Measurements from ENCODE around the gene WDFY2.

WDFY2 gene

DNA sequence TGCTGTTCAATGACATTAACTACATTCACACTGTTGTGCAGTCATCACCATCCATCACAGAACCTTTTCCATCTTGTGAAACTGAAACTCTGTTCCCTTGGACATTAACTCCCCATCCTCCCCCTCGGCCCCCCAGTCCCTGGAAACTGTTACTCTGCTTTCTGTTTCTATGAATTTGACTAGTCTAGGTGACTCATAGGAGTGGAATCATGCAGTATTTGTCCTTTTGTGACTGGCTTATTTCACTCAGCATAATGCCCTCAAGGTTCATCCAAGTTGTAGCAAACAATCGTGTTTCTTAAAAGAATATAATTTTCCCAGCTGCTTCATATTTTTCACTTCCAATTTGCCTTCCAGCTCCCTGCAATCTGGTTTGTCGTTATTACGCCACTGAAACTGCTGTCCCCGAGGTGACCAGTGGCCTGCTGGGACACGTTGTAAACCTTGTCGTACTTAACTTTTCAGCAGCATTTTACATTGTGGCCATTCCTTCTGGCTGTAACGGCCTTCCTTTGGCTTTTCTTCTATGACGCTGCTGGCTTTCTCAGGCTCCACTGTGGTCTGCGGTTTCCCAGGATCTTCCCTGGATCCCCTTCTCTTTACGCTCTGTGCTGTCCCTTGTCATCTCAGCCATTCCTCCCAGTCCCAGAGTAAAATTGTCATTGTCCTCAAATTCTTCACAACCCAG, 145.7 kb downstream of the WDFY2 start:
- H3K4me3 ChIP-seq (ENCODE audit: low read length) = no peak overlapping the region
- no peak for DNase-seq (ENCODE audit: low read depth)
- TF ChIP-seq, protein P1, sequence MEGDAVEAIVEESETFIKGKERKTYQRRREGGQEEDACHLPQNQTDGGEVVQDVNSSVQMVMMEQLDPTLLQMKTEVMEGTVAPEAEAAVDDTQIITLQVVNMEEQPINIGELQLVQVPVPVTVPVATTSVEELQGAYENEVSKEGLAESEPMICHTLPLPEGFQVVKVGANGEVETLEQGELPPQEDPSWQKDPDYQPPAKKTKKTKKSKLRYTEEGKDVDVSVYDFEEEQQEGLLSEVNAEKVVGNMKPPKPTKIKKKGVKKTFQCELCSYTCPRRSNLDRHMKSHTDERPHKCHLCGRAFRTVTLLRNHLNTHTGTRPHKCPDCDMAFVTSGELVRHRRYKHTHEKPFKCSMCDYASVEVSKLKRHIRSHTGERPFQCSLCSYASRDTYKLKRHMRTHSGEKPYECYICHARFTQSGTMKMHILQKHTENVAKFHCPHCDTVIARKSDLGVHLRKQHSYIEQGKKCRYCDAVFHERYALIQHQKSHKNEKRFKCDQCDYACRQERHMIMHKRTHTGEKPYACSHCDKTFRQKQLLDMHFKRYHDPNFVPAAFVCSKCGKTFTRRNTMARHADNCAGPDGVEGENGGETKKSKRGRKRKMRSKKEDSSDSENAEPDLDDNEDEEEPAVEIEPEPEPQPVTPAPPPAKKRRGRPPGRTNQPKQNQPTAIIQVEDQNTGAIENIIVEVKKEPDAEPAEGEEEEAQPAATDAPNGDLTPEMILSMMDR (conservative IDR thresholded peaks at IDR 0.05; ENCODE audit: low read depth, low read length) = no peak

DNA sequence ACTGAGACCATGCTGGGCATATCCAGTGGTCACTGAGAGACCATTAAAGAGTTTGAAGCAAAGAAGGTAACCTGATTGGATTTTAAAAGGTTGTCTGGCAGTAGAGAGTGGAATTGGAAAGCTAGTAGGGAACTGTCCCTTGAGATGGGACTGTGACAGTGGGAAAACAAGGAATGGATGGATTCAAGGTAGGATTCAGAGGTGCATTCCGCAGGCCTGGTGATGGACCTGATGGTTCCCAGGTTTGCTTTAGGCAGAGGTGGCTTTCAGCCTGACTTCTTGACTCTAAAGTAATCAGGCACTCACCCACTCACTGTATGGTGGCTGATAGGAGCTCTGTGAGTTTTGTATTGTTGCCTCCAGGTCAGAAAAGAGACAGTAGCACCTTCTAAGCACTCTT, 146.7 kb downstream of the WDFY2 start:
- TF ChIP-seq, protein P1 (conservative IDR thresholded peaks at IDR 0.05; ENCODE audit: low read depth, low read length) = no peak
- no peak for DNase-seq (ENCODE audit: low read depth)
- H3K4me3 ChIP-seq (ENCODE audit: low read length) = no peak overlapping the region

DNA sequence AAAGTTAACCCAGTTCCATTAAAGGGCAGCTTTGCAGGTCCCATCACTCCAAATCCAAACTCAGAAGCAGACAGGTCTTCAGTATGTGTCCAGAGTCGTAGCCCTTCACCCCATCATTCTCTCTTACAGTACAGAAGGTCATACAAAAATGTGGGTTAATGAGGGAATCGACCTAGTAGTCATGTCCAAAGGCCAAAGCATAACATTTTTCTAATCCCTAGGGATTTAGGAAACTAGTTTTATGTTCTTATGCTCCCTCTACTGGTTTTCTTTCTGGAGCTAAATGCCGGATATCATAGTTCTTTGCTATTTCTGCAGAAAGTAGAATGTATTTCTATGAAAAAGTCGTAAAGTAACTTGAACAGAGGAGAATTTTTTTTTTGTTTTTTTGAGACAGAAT, 147.5 kb downstream of the WDFY2 start:
- no peak overlapping the region for H3K4me3 ChIP-seq (ENCODE audit: low read length)
- TF ChIP-seq, protein P1 (conservative IDR thresholded peaks at IDR 0.05; ENCODE audit: low read depth, low read length) = peak; percentile 55
- no peak for DNase-seq (ENCODE audit: low read depth)

DNA sequence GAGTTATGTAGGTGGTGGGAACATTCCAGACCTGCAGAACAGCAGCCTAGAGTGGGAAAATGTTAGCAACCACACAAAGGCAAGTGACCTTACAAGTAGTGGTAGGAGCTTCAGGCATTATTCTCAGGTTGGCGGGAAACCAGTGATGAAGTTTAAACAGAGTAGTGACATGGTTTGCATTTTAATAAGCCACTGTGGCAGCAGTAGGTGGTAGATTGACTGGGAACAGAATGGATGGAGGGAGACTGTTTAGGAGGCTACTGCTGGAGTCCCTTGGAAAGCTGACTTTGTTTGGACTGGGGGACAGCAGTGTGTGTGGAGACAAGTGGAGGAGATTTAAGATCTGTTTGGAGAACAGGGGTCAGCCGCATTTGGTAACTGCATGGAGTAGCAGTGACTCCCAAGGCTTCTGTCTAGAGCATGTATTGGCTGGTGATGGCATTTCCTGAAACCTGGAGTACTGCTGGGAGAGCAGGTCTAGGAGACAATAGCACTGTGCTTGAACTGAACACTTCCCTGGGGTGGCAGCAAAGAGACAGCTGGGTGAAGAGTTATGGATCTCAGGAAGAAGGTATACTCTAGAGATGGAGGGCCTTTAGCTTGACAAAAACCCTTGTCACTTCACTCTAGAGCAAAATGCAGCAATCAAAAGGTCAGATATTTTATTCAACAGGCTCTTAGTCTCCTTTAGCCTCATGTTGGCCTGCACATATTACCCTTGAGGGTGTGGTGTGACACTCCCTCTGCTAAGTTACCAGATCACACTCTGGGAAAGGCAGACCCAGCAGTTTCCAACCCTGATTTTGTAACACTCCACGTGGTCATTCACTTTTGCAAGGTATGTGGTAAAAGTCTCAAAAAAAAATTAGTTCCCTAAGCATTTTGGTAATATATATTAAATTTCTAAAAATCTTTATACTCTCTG, 149.4 kb downstream of the WDFY2 start:
- DNase-seq (ENCODE audit: low read depth) = no peak
- no peak overlapping the region for H3K4me3 ChIP-seq (ENCODE audit: low read length)
- TF ChIP-seq, protein P1 (conservative IDR thresholded peaks at IDR 0.05; ENCODE audit: low read depth, low read length) = no peak

DNA sequence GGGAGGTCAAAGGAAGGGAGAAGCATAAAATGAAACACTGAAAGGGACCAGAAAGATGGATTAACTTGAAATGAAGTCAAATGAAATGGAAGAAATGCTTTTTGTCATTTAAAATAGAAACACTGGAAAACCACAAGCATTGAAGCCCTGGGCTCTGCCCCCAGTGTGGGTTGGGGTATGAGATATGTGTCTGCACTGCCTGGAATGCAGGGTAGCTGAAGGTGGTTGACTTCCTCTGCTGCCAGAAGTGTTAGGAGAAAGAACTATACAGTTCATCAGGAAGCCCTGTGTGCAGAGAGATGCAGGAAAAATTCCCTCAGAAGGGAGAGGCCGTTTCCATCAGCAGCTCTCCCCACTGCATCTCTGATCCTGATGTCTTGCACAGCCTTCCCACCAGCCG, 150.5 kb downstream of the WDFY2 start:
- TF ChIP-seq, protein P1 (conservative IDR thresholded peaks at IDR 0.05; ENCODE audit: low read depth, low read length) = no peak
- no peak for DNase-seq (ENCODE audit: low read depth)
- no peak overlapping the region for H3K4me3 ChIP-seq (ENCODE audit: low read length)

DNA sequence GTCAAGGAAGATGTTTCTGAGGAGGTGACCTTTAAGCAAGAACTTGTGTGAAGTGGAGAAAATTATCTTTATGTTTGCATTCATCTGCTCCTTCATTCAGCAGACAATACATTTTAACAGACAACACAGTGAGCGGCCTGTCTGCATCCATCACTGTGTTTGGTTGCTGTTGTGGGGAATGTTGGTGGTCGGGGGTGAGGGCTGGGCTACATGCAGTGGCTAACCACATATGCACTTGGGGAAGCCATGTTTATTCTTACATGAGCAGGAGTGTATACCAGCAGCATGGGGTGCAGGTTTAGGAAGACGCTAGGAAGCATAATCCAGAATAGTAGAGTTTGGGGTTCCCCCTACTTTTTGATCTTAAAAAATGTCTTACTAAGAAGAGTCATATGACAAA, 153.3 kb downstream of the WDFY2 start:
- no peak for DNase-seq (ENCODE audit: low read depth)
- H3K4me3 ChIP-seq (ENCODE audit: low read length) = no peak overlapping the region
- TF ChIP-seq, protein P1 (conservative IDR thresholded peaks at IDR 0.05; ENCODE audit: low read depth, low read length) = no peak
